GM19372 (cell line): Measurements from ENCODE around the gene KRT78.
"Not testable (repeated sequence)": the region's sequence is repeated elsewhere in the genome, so short reads cannot be mapped to it uniquely, and the experiment has no call there.

Source experiments
- ATAC-seq: cut with Tn5 transposase; IDR thresholded peaks from one replicate; pipeline ENCODE4 v1.9.1; 2021; ENCODE audit warnings: mild to moderate bottlenecking, low read depth, moderate library complexity; ENCODE audit not compliant: unreplicated experiment

Gene KRT78

GRCh38 chr12:52848661-52849255 is at the start of gene KRT78:
Gene KRT78, minus strand, starts transcription at chr12:52848994. Its CDS starts 64 bp downstream, at chr12:52848930.
- ATAC-seq = no peak

- no peak for ATAC-seq
Observed at GRCh38 chr12:52896190-52897100, 47.7 kb upstream of the KRT78 start.

GRCh38 chr12:52895726-52896189 is 47.0 kb upstream of the KRT78 start:
- ATAC-seq = no peak

- no peak for ATAC-seq
Observed at GRCh38 chr12:52892974-52893373, 44.2 kb upstream of the KRT78 start.

GRCh38 chr12:52892207-52892852 is 43.5 kb upstream of the KRT78 start:
- no peak for ATAC-seq

- no peak for ATAC-seq
Observed at GRCh38 chr12:52891044-52891443, 42.2 kb upstream of the KRT78 start.

GRCh38 chr12:52890417-52890816 is 41.6 kb upstream of the KRT78 start:
- no peak for ATAC-seq

- no peak for ATAC-seq
Observed at GRCh38 chr12:52884526-52885293, 35.9 kb upstream of the KRT78 start.

- not testable (repeated sequence) for ATAC-seq
Observed at GRCh38 chr12:52880499-52880898, 31.7 kb upstream of the KRT78 start.

GRCh38 chr12:52879394-52880351 is 30.9 kb upstream of the KRT78 start:
- no peak for ATAC-seq

- no peak for ATAC-seq
Observed at GRCh38 chr12:52878507-52879393, 30.0 kb upstream of the KRT78 start.

GRCh38 chr12:52877242-52877641 is 28.4 kb upstream of the KRT78 start:
- no peak for ATAC-seq

GRCh38 chr12:52876372-52876771 is 27.6 kb upstream of the KRT78 start:
- ATAC-seq = no peak

- ATAC-seq = no peak
Observed at GRCh38 chr12:52874573-52875435, 26.0 kb upstream of the KRT78 start.

GRCh38 chr12:52873832-52874572 is 25.2 kb upstream of the KRT78 start:
- no peak for ATAC-seq

- no peak for ATAC-seq
Observed at GRCh38 chr12:52873513-52873831, 24.7 kb upstream of the KRT78 start.
